ENCODE results near the gene SDC4. TPM values are rescaled to one million over a fixed set of nuclear protein-coding genes. Genes with fewer than 3 reads are reported as not detected.

Gene SDC4
- polyA plus RNA-seq, 1 of the 3 experiments (the other 2 are of a cell fraction): 131 TPM

DNA sequence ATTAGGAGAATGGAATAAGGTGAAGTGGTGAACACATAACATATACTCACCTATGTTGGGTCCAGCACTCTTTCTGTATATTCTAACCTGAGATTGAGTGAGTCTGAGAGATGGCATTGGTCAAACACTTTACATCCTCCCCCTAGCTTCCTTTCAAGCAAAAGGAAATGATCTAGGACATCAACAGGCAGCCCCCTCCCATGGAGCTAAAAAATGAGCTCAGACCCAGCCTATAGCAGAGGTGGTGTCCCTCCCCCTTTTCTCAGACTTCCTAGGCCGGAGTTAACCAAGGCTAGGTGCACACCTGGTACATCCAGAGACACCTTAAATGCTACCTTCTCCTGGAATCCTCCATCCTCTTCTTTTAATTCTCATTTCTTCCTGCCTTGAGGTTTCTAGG is 5.5 kb upstream of the SDC4 start:
- H3K9me3 ChIP-seq: no peaks in the 10 kb centered on the region
- H3K4me1 ChIP-seq (ENCODE audit: control insufficient read depth in 1 of 2, insufficient read depth in 2 of 2, low read depth in 1 of 2, low read length in 1 of 2): peaks cover 2 to 3% of the 10 kb centered on the region in 2 experiments; a peak in 2 of 4 replicates
- H3K4me3 ChIP-seq (ENCODE audit: low read depth in 2 of 2, low read length in 1 of 2): no peak overlapping the region
- H3K79me2 ChIP-seq (ENCODE audit: insufficient read depth): no peaks in the 10 kb centered on the region
- TF ChIP-seq RAD21 (IDR thresholded peaks at IDR 0.05; ENCODE audit: low read length): no peak
- TF ChIP-seq RCOR1 (IDR thresholded peaks at IDR 0.05; ENCODE audit: low read length): no peak
- TF ChIP-seq EZH2phosphoT487 (IDR thresholded peaks at IDR 0.05; ENCODE audit: borderline replicate concordance, low read depth): no peak
- TF ChIP-seq, protein P1, sequence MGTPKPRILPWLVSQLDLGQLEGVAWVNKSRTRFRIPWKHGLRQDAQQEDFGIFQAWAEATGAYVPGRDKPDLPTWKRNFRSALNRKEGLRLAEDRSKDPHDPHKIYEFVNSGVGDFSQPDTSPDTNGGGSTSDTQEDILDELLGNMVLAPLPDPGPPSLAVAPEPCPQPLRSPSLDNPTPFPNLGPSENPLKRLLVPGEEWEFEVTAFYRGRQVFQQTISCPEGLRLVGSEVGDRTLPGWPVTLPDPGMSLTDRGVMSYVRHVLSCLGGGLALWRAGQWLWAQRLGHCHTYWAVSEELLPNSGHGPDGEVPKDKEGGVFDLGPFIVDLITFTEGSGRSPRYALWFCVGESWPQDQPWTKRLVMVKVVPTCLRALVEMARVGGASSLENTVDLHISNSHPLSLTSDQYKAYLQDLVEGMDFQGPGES (IDR thresholded peaks at IDR 0.05; ENCODE audit: low read depth, low read length): no peak
- TF ChIP-seq TEAD4 (IDR thresholded peaks at IDR 0.05; ENCODE audit: borderline replicate concordance, insufficient read depth): no peak
- no peak for TF ChIP-seq TAF1 (IDR thresholded peaks at IDR 0.05; ENCODE audit: borderline replicate concordance, low read depth, low read length)
- no peak for TF ChIP-seq NRF1 (IDR thresholded peaks at IDR 0.05; ENCODE audit: low read depth, low read length)
- TF ChIP-seq, protein P2, sequence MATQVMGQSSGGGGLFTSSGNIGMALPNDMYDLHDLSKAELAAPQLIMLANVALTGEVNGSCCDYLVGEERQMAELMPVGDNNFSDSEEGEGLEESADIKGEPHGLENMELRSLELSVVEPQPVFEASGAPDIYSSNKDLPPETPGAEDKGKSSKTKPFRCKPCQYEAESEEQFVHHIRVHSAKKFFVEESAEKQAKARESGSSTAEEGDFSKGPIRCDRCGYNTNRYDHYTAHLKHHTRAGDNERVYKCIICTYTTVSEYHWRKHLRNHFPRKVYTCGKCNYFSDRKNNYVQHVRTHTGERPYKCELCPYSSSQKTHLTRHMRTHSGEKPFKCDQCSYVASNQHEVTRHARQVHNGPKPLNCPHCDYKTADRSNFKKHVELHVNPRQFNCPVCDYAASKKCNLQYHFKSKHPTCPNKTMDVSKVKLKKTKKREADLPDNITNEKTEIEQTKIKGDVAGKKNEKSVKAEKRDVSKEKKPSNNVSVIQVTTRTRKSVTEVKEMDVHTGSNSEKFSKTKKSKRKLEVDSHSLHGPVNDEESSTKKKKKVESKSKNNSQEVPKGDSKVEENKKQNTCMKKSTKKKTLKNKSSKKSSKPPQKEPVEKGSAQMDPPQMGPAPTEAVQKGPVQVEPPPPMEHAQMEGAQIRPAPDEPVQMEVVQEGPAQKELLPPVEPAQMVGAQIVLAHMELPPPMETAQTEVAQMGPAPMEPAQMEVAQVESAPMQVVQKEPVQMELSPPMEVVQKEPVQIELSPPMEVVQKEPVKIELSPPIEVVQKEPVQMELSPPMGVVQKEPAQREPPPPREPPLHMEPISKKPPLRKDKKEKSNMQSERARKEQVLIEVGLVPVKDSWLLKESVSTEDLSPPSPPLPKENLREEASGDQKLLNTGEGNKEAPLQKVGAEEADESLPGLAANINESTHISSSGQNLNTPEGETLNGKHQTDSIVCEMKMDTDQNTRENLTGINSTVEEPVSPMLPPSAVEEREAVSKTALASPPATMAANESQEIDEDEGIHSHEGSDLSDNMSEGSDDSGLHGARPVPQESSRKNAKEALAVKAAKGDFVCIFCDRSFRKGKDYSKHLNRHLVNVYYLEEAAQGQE (IDR thresholded peaks at IDR 0.05; ENCODE audit: low read depth, low read length): no peak
- TF ChIP-seq FOSL2 (IDR thresholded peaks at IDR 0.05; ENCODE audit: borderline replicate concordance, low read depth): no peak
- no peak for TF ChIP-seq MXI1 (IDR thresholded peaks at IDR 0.05; ENCODE audit: low read depth, low read length)
- TF ChIP-seq, protein P3, sequence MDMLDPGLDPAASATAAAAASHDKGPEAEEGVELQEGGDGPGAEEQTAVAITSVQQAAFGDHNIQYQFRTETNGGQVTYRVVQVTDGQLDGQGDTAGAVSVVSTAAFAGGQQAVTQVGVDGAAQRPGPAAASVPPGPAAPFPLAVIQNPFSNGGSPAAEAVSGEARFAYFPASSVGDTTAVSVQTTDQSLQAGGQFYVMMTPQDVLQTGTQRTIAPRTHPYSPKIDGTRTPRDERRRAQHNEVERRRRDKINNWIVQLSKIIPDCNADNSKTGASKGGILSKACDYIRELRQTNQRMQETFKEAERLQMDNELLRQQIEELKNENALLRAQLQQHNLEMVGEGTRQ (IDR thresholded peaks at IDR 0.05; ENCODE audit: borderline replicate concordance, low read depth, low read length): no peak
- TF ChIP-seq POLR2AphosphoS5 (IDR thresholded peaks at IDR 0.05; ENCODE audit: low read depth, low read length): no peak
- TF ChIP-seq, protein P4, sequence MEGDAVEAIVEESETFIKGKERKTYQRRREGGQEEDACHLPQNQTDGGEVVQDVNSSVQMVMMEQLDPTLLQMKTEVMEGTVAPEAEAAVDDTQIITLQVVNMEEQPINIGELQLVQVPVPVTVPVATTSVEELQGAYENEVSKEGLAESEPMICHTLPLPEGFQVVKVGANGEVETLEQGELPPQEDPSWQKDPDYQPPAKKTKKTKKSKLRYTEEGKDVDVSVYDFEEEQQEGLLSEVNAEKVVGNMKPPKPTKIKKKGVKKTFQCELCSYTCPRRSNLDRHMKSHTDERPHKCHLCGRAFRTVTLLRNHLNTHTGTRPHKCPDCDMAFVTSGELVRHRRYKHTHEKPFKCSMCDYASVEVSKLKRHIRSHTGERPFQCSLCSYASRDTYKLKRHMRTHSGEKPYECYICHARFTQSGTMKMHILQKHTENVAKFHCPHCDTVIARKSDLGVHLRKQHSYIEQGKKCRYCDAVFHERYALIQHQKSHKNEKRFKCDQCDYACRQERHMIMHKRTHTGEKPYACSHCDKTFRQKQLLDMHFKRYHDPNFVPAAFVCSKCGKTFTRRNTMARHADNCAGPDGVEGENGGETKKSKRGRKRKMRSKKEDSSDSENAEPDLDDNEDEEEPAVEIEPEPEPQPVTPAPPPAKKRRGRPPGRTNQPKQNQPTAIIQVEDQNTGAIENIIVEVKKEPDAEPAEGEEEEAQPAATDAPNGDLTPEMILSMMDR (IDR thresholded peaks at IDR 0.05): no peak
- no peak for TF ChIP-seq ELF1 (IDR thresholded peaks at IDR 0.05)
- TF ChIP-seq, protein P5, sequence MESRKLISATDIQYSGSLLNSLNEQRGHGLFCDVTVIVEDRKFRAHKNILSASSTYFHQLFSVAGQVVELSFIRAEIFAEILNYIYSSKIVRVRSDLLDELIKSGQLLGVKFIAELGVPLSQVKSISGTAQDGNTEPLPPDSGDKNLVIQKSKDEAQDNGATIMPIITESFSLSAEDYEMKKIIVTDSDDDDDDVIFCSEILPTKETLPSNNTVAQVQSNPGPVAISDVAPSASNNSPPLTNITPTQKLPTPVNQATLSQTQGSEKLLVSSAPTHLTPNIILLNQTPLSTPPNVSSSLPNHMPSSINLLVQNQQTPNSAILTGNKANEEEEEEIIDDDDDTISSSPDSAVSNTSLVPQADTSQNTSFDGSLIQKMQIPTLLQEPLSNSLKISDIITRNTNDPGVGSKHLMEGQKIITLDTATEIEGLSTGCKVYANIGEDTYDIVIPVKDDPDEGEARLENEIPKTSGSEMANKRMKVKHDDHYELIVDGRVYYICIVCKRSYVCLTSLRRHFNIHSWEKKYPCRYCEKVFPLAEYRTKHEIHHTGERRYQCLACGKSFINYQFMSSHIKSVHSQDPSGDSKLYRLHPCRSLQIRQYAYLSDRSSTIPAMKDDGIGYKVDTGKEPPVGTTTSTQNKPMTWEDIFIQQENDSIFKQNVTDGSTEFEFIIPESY (IDR thresholded peaks at IDR 0.05; ENCODE audit: borderline replicate concordance, low read depth): no peak
- no peak for TF ChIP-seq GABPA (IDR thresholded peaks at IDR 0.05; ENCODE audit: low read depth)
- TF ChIP-seq RXRA (IDR thresholded peaks at IDR 0.05; ENCODE audit: borderline replicate concordance, low read depth): no peak
- TF ChIP-seq, protein P6, sequence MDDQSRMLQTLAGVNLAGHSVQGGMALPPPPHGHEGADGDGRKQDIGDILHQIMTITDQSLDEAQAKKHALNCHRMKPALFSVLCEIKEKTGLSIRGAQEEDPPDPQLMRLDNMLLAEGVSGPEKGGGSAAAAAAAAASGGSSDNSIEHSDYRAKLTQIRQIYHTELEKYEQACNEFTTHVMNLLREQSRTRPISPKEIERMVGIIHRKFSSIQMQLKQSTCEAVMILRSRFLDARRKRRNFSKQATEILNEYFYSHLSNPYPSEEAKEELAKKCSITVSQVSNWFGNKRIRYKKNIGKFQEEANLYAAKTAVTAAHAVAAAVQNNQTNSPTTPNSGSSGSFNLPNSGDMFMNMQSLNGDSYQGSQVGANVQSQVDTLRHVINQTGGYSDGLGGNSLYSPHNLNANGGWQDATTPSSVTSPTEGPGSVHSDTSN (IDR thresholded peaks at IDR 0.05): no peak
- TF ChIP-seq EP300 (IDR thresholded peaks at IDR 0.05; ENCODE audit: borderline replicate concordance in 1 of 2, low read depth in 1 of 2, low read length in 1 of 2): no peak
- no peak overlapping the region for H3K27ac ChIP-seq (ENCODE audit: low read depth in 2 of 2, low read length in 1 of 2)
- H3K36me3 ChIP-seq (replicated peaks in 1 of 2; ENCODE audit: control insufficient read depth in 1 of 2, insufficient read depth in 2 of 2, low read length in 1 of 2): no peaks in the 10 kb centered on the region
- H2AFZ ChIP-seq (ENCODE audit: low read depth): no peak overlapping the region
- H3F3A ChIP-seq (replicated peaks; ENCODE audit: insufficient read depth): peaks cover 17% of the 10 kb centered on the region
- POLR2A ChIA-PET: interaction anchor here (1.1 kb wide), 1 partner anchor 9 kb away, joined by 3 read pairs; the partner anchor contains the start of gene SYS1
- no peaks in the 10 kb centered on the region for H3K9me2 ChIP-seq
- WGBS (ENCODE audit: low lambda C conversion rate): 87% methylated on average over 1 of the region's 1 CpG
- no peak overlapping the region for H3K4me2 ChIP-seq
- H4K20me1 ChIP-seq (ENCODE audit: insufficient read depth): no peaks in the 10 kb centered on the region
- no peak overlapping the region for H3K9ac ChIP-seq
- H3K27me3 ChIP-seq (ENCODE audit: insufficient read depth): no peaks in the 10 kb centered on the region
- no peak for DNase-seq
- CTCF ChIA-PET: interaction anchor here (1.5 to 2.7 kb wide), 3 partner anchors 9 to 83 kb away, joined by 3 to 14 read pairs (median 11); partner anchors contain the start of gene SYS1
